Activated naive CD4-positive, alpha-beta T cell treated with anti-CD3 and anti-CD28 coated beads, Interleukin-2, amount 10 ng/mL, durations not matched to agents 7 days and 5 days (primary cell): ENCODE results near the gene ZSCAN20.
A peak's percentile ranks its signal among the peaks of the same experiment; 100 is the strongest.

Experiments
- CTCF ChIA-PET: fragments of 350-600 bp; sonication (Branson Sonifier 250); formaldehyde crosslinking; loops from one replicate; lab custom pipeline; 2021; ENCODE audit warnings: antibody characterized with exemption; lab: Charles Lee
- DNase-seq: peaks from one replicate; pipeline ENCODE4 v3.0.0-alpha.2; 2020
- H3K27ac Mint-ChIP-seq: one replicate; pipeline ENCODE4 v1.8.0; 2021; ENCODE audit warnings: mild to moderate bottlenecking, moderate library complexity, mixed read lengths
- H3K27me3 Mint-ChIP-seq: one replicate; pipeline ENCODE4 v1.8.0; 2021; ENCODE audit warnings: mild to moderate bottlenecking, mixed read lengths
- H3K36me3 Mint-ChIP-seq: one replicate; pipeline ENCODE4 v1.8.0; 2021; ENCODE audit warnings: mixed read lengths
- H3K4me1 Mint-ChIP-seq: one replicate; pipeline ENCODE4 v1.8.0; 2021; ENCODE audit warnings: mixed read lengths
- H3K4me3 Mint-ChIP-seq: one replicate; pipeline ENCODE4 v1.8.0; 2021; ENCODE audit warnings: mild to moderate bottlenecking, moderate library complexity, mixed read lengths
- H3K9me3 Mint-ChIP-seq: one replicate; pipeline ENCODE4 v1.8.0; 2021; ENCODE audit warnings: mixed read lengths

The ZSCAN20 gene

GRCh38 chr1:33459691-33460090 is 12.8 kb upstream of the ZSCAN20 start:
- H3K27ac Mint-ChIP-seq, result no peak overlapping the region

GRCh38 chr1:33460144-33460543 is 12.3 kb upstream of the ZSCAN20 start:
- DNase-seq, result no peak
- CTCF ChIA-PET, result no interaction called here
- H3K4me3 Mint-ChIP-seq, result no peak overlapping the region
- peaks cover 5% of the 10 kb centered on the region for H3K4me1 Mint-ChIP-seq
- no peak overlapping the region for H3K27ac Mint-ChIP-seq
- no peaks in the 10 kb centered on the region for H3K9me3 Mint-ChIP-seq
- H3K36me3 Mint-ChIP-seq, result no peaks in the 10 kb centered on the region
- peaks cover 38% of the 10 kb centered on the region for H3K27me3 Mint-ChIP-seq

More at GRCh38 chr1:33459691-33460090, 12.8 kb upstream of the ZSCAN20 start:
- Mint-ChIP-seq H3K9me3 (no peaks in the 10 kb centered on the region), H3K4me1 (peaks cover 5% of the 10 kb centered on the region), H3K4me3 (no peak overlapping the region), H3K36me3 (no peaks in the 10 kb centered on the region), H3K27me3 (peaks cover 38% of the 10 kb centered on the region)
- DNase-seq, result no peak
- CTCF ChIA-PET, result interaction anchor here (2.0 kb wide), 1 partner anchor 164 kb away, joined by 7 read pairs; no protein-coding TSS in a partner anchor

- no peak overlapping the region for H3K4me3 Mint-ChIP-seq
- CTCF ChIA-PET, result no interaction called here
- H3K27ac Mint-ChIP-seq, result no peak overlapping the region
- no peaks in the 10 kb centered on the region for H3K36me3 Mint-ChIP-seq
- H3K27me3 Mint-ChIP-seq, result peaks cover 31% of the 10 kb centered on the region
- DNase-seq, result no peak
- no peaks in the 10 kb centered on the region for H3K9me3 Mint-ChIP-seq
- H3K4me1 Mint-ChIP-seq, result no peaks in the 10 kb centered on the region
These were observed 11.4 kb upstream of the ZSCAN20 start for GRCh38 chr1:33460947-33461629.

- Mint-ChIP-seq H3K4me3 (no peak overlapping the region), H3K9me3 (no peaks in the 10 kb centered on the region), H3K36me3 (no peaks in the 10 kb centered on the region), H3K27ac (no peak overlapping the region), H3K4me1 (no peaks in the 10 kb centered on the region), H3K27me3 (peaks cover 46% of the 10 kb centered on the region)
- CTCF ChIA-PET, result no interaction called here
- DNase-seq, result no peak
These were observed 9.9 kb upstream of the ZSCAN20 start for GRCh38 chr1:33462405-33463164.

GRCh38 chr1:33464552-33464951 is 7.9 kb upstream of the ZSCAN20 start:
- CTCF ChIA-PET, result no interaction called here
- Mint-ChIP-seq H3K4me3 (no peak overlapping the region), H3K27me3 (peaks cover 50% of the 10 kb centered on the region), H3K36me3 (no peaks in the 10 kb centered on the region), H3K9me3 (no peaks in the 10 kb centered on the region), H3K4me1 (peaks cover 7% of the 10 kb centered on the region), H3K27ac (no peak overlapping the region)
- no peak for DNase-seq

- no peak for DNase-seq
- peaks cover 44% of the 10 kb centered on the region for H3K27me3 Mint-ChIP-seq
- CTCF ChIA-PET, result no interaction called here
- H3K4me3 Mint-ChIP-seq, result no peak overlapping the region
- no peak overlapping the region for H3K27ac Mint-ChIP-seq
- no peaks in the 10 kb centered on the region for H3K36me3 Mint-ChIP-seq
- peaks cover 12% of the 10 kb centered on the region for H3K4me1 Mint-ChIP-seq
- no peaks in the 10 kb centered on the region for H3K9me3 Mint-ChIP-seq
These were observed 7.1 kb upstream of the ZSCAN20 start for GRCh38 chr1:33465316-33465715.

- peaks cover 18% of the 10 kb centered on the region for H3K4me1 Mint-ChIP-seq
- H3K9me3 Mint-ChIP-seq, result no peaks in the 10 kb centered on the region
- H3K4me3 Mint-ChIP-seq, result no peak overlapping the region
- peaks cover 36% of the 10 kb centered on the region for H3K27me3 Mint-ChIP-seq
- DNase-seq, result no peak
- H3K27ac Mint-ChIP-seq, result no peak overlapping the region
- CTCF ChIA-PET, result interaction anchor here (1.1 to 9.5 kb wide), 2 partner anchors 96 to 170 kb away, joined by 3 to 108 read pairs; no protein-coding TSS in a partner anchor
- no peaks in the 10 kb centered on the region for H3K36me3 Mint-ChIP-seq
These were observed 6.3 kb upstream of the ZSCAN20 start for GRCh38 chr1:33466159-33466558.

- H3K4me1 Mint-ChIP-seq, result peaks cover 33% of the 10 kb centered on the region
- no peaks in the 10 kb centered on the region for H3K36me3 Mint-ChIP-seq
- H3K27me3 Mint-ChIP-seq, result peaks cover 25% of the 10 kb centered on the region
- no peak for DNase-seq
- no peak overlapping the region for H3K27ac Mint-ChIP-seq
- H3K4me3 Mint-ChIP-seq, result no peak overlapping the region
- CTCF ChIA-PET, result interaction anchor here (2.1 to 9.5 kb wide), 2 partner anchors 12 to 172 kb away, joined by 11 to 108 read pairs; no protein-coding TSS in a partner anchor
- H3K9me3 Mint-ChIP-seq, result no peaks in the 10 kb centered on the region
These were observed 4.4 kb upstream of the ZSCAN20 start for GRCh38 chr1:33468011-33468410.

- Mint-ChIP-seq H3K36me3 (no peaks in the 10 kb centered on the region), H3K4me3 (no peak overlapping the region), H3K27me3 (peaks cover 23% of the 10 kb centered on the region), H3K4me1 (peaks cover 35% of the 10 kb centered on the region), H3K9me3 (no peaks in the 10 kb centered on the region), H3K27ac (no peak overlapping the region)
- CTCF ChIA-PET, result interaction anchor here (2.1 to 9.5 kb wide), 2 partner anchors 13 to 173 kb away, joined by 11 to 108 read pairs; no protein-coding TSS in a partner anchor
- no peak for DNase-seq
These were observed 3.9 kb upstream of the ZSCAN20 start for GRCh38 chr1:33468531-33468930.

- H3K27ac Mint-ChIP-seq, result no peak overlapping the region
- peaks cover 23% of the 10 kb centered on the region for H3K27me3 Mint-ChIP-seq
- no peak for DNase-seq
- no peaks in the 10 kb centered on the region for H3K9me3 Mint-ChIP-seq
- H3K4me3 Mint-ChIP-seq, result no peak overlapping the region
- peaks cover 35% of the 10 kb centered on the region for H3K4me1 Mint-ChIP-seq
- no peaks in the 10 kb centered on the region for H3K36me3 Mint-ChIP-seq
- CTCF ChIA-PET, result interaction anchor here (0.7 to 9.5 kb wide), 4 partner anchors 13 to 173 kb away, joined by 4 to 108 read pairs (median 10); no protein-coding TSS in a partner anchor
These were observed 3.5 kb upstream of the ZSCAN20 start for GRCh38 chr1:33468967-33469366.

- CTCF ChIA-PET, result interaction anchor here (0.7 to 9.5 kb wide), 6 partner anchors 14 to 531 kb away, joined by 3 to 108 read pairs (median 6); no protein-coding TSS in a partner anchor
- no peaks in the 10 kb centered on the region for H3K36me3 Mint-ChIP-seq
- no peak for DNase-seq
- H3K27ac Mint-ChIP-seq, result peak overlapping the region; percentile 55
- no peak overlapping the region for H3K4me3 Mint-ChIP-seq
- H3K9me3 Mint-ChIP-seq, result no peaks in the 10 kb centered on the region
- H3K27me3 Mint-ChIP-seq, result peaks cover 23% of the 10 kb centered on the region
- peaks cover 35% of the 10 kb centered on the region for H3K4me1 Mint-ChIP-seq
These were observed 2.8 kb upstream of the ZSCAN20 start for GRCh38 chr1:33469691-33470090.

GRCh38 chr1:33470495-33471012 is 1.9 kb upstream of the ZSCAN20 start:
- H3K4me1 Mint-ChIP-seq, result peaks cover 35% of the 10 kb centered on the region
- CTCF ChIA-PET, result interaction anchor here (0.6 to 9.5 kb wide), 22 partner anchors 12 to 532 kb away, joined by 3 to 108 read pairs (median 4); no protein-coding TSS in a partner anchor
- no peak overlapping the region for H3K4me3 Mint-ChIP-seq
- no peaks in the 10 kb centered on the region for H3K9me3 Mint-ChIP-seq
- peaks cover 23% of the 10 kb centered on the region for H3K27me3 Mint-ChIP-seq
- H3K27ac Mint-ChIP-seq, result peak overlapping the region; percentile 22
- DNase-seq, result peak; percentile 74
- H3K36me3 Mint-ChIP-seq, result no peaks in the 10 kb centered on the region

GRCh38 chr1:33471416-33471815 is 1.0 kb upstream of the ZSCAN20 start:
- Mint-ChIP-seq H3K4me3 (peak overlapping the region; percentile 82), H3K9me3 (no peaks in the 10 kb centered on the region), H3K4me1 (peaks cover 35% of the 10 kb centered on the region), H3K36me3 (no peaks in the 10 kb centered on the region), H3K27me3 (peaks cover 19% of the 10 kb centered on the region), H3K27ac (no peak overlapping the region)
- no peak for DNase-seq
- CTCF ChIA-PET, result interaction anchor here (0.6 to 9.5 kb wide), 29 partner anchors 13 to 598 kb away, joined by 3 to 108 read pairs (median 3); partner anchors contain the start of gene TRIM62

GRCh38 chr1:33473900-33474299 is 1.5 kb downstream of the ZSCAN20 start:
- H3K4me3 Mint-ChIP-seq, result no peak overlapping the region
- CTCF ChIA-PET, result interaction anchor here (1.0 to 9.5 kb wide), 2 partner anchors 18 to 178 kb away, joined by 3 to 108 read pairs; no protein-coding TSS in a partner anchor
- H3K27me3 Mint-ChIP-seq, result peaks cover under 1% of the 10 kb centered on the region
- no peak overlapping the region for H3K27ac Mint-ChIP-seq
- peaks cover 34% of the 10 kb centered on the region for H3K4me1 Mint-ChIP-seq
- no peaks in the 10 kb centered on the region for H3K36me3 Mint-ChIP-seq
- no peaks in the 10 kb centered on the region for H3K9me3 Mint-ChIP-seq
- DNase-seq, result no peak
